VCaP (cell line): Measurements from ENCODE around the gene BNC2.

Experiments used
- H3K27ac ChIP-seq: fragments of 450-650 bp; 2 replicates; pipeline ENCODE4 v1.5.1; 2017
- CTCF ChIP-seq: fragments of 450-650 bp; conservative IDR thresholded peaks from 2 replicates; pipeline ENCODE4 v1.5.1; 2017; ENCODE audit warnings: mild to moderate bottlenecking, moderate library complexity

The BNC2 gene

GRCh38 chr9:16505199-16505598, 365.3 kb downstream of the BNC2 start:
- H3K27ac ChIP-seq: peak overlapping the region; percentile 48
- no peak for TF ChIP-seq CTCF

GRCh38 chr9:16501726-16502125, 368.7 kb downstream of the BNC2 start:
- no peak for TF ChIP-seq CTCF
- no peak overlapping the region for H3K27ac ChIP-seq

- no peak for TF ChIP-seq CTCF
- no peak overlapping the region for H3K27ac ChIP-seq
These were observed 369.3 kb downstream of the BNC2 start for GRCh38 chr9:16501141-16501540.

- no peak for TF ChIP-seq CTCF
- H3K27ac ChIP-seq: no peak overlapping the region
These were observed 370.1 kb downstream of the BNC2 start for GRCh38 chr9:16500386-16500785.

- no peak for TF ChIP-seq CTCF
- H3K27ac ChIP-seq: no peak overlapping the region
These were observed 370.6 kb downstream of the BNC2 start for GRCh38 chr9:16499892-16500291.

GRCh38 chr9:16496908-16497307, 373.6 kb downstream of the BNC2 start:
- H3K27ac ChIP-seq: no peak overlapping the region

GRCh38 chr9:16487915-16488314, 382.6 kb downstream of the BNC2 start:
- no peak for TF ChIP-seq CTCF
- no peak overlapping the region for H3K27ac ChIP-seq

More at GRCh38 chr9:16496908-16497307, 373.6 kb downstream of the BNC2 start:
- no peak for TF ChIP-seq CTCF
